HUES6 (cell line): ENCODE results near the gene CD300LF.

Experiments
- H3K27ac ChIP-seq: 2 replicates; pipeline ENCODE4 v1.7.0; 2013; ENCODE audit warnings: low read depth, mild to moderate bottlenecking, low read length, inconsistent platforms
- H3K27me3 ChIP-seq: 2 replicates; pipeline ENCODE4 v1.6.1; 2013; ENCODE audit warnings: low read length; ENCODE audit not compliant: control insufficient read depth, insufficient read depth
- H3K36me3 ChIP-seq: 2 replicates; pipeline ENCODE4 v1.6.1; 2013; ENCODE audit warnings: low read length; ENCODE audit not compliant: control insufficient read depth, insufficient read depth
- H3K4me1 ChIP-seq: 2 replicates; pipeline ENCODE4 v1.6.1; 2013; ENCODE audit warnings: low read length; ENCODE audit not compliant: control insufficient read depth, insufficient read depth
- H3K4me3 ChIP-seq: 2 replicates; pipeline ENCODE4 v1.5.1; 2013; ENCODE audit warnings: low read depth, low read length
- H3K9ac ChIP-seq: one replicate; pipeline ENCODE4 v1.6.1; 2013; ENCODE audit warnings: mild to moderate bottlenecking, low read length
- H3K9me3 ChIP-seq: 2 replicates; pipeline ENCODE4 v1.6.1; 2013; ENCODE audit warnings: low read depth, low read length; ENCODE audit not compliant: control insufficient read depth, insufficient read depth

CD300LF gene

DNA sequence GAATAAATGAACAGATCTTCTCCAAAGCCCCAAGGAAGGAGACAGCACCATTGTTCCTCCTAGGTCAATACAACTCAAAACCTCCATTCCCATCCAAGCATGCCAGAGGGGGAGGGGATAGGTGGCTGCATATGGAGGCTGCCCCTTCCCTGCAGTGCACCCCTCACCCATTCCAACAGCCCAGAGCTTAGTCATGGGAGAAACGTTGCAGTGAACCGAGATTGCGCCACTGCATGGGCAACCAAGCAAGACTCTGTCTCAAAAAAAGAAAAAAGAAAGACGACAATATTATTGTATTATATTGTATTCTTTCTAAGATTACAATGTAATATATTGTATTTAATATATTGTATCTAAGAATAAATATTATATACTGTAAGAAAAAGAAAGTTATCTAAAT, 52.8 kb downstream of the CD300LF start:
- Histone ChIP-seq H3K4me1 (no peaks in the 10 kb centered on the region), H3K27me3 (peaks cover 34% of the 10 kb centered on the region), H3K9ac (no peak overlapping the region), H3K9me3 (no peaks in the 10 kb centered on the region), H3K27ac (no peak overlapping the region), H3K4me3 (no peak overlapping the region), H3K36me3 (no peaks in the 10 kb centered on the region)

DNA sequence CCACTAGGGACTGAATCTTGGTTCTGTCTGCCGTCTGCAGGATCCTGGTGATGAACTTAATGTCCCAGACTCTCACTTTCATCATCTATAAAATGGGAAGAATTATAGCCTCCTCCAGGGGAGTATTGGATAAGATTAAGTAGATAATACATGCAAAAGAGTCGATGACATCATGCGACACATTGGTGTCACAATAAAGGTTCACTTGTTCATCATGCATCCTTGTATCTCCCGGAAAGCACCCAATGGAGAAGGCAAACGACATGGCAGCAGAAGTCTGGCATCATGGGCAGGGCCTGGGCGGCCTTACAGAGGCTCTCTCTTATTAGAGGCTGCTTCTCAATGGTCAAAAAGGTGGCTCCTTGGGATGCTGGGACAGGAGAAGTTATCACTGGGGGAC, 54.1 kb downstream of the CD300LF start:
- Histone ChIP-seq H3K4me3 (no peak overlapping the region), H3K27me3 (peaks cover 32% of the 10 kb centered on the region; the same call in 1 of the 2 replicates), H3K9ac (no peak overlapping the region), H3K9me3 (no peaks in the 10 kb centered on the region), H3K27ac (no peak overlapping the region), H3K36me3 (no peaks in the 10 kb centered on the region), H3K4me1 (no peaks in the 10 kb centered on the region)

DNA sequence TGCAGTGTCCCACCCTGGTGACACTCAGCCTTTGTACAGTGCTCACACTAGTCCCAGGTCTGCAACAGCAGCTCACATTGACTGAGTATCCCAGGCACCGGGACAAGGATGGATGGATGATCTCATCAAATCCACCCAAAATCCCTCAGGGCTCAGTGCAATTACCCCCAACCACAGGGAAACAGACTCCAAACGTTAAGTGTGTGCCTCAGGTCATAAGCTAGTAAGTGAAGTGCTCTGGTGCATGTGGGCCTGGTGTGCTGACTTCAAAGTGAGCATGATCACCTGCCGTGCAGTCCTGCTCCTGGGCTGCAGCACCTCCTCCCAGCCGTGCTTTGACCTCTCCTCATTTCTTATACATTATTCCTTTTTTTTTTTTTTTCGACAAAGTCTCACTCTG, 58.0 kb downstream of the CD300LF start:
- Histone ChIP-seq H3K9me3 (no peaks in the 10 kb centered on the region), H3K9ac (no peak overlapping the region), H3K27ac (no peak overlapping the region), H3K4me1 (no peaks in the 10 kb centered on the region), H3K4me3 (no peak overlapping the region), H3K36me3 (no peaks in the 10 kb centered on the region), H3K27me3 (peaks cover 63% of the 10 kb centered on the region)

DNA sequence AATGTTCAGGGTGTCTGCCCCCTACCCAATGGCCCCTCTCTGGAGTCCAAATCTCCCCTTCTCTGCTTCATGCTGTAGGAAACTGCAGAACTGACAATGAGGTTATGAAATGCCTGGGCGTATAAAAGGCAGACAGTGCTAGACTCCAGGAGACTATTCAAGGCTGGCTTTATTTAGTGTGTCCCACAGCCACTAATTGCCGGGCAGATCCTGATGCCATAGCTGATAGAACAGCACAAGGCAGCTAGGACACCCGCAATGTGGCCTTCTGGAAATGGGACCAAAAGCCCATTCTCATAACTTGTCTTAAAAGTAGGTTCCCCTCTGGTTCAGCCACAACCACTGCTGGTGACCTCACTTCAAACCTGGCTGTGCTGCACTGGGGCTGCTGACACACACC, 60.7 kb downstream of the CD300LF start:
- Histone ChIP-seq H3K9ac (no peak overlapping the region), H3K27me3 (peaks cover 66% of the 10 kb centered on the region), H3K4me3 (no peak overlapping the region), H3K36me3 (no peaks in the 10 kb centered on the region), H3K9me3 (no peaks in the 10 kb centered on the region), H3K27ac (no peak overlapping the region), H3K4me1 (no peaks in the 10 kb centered on the region)

DNA sequence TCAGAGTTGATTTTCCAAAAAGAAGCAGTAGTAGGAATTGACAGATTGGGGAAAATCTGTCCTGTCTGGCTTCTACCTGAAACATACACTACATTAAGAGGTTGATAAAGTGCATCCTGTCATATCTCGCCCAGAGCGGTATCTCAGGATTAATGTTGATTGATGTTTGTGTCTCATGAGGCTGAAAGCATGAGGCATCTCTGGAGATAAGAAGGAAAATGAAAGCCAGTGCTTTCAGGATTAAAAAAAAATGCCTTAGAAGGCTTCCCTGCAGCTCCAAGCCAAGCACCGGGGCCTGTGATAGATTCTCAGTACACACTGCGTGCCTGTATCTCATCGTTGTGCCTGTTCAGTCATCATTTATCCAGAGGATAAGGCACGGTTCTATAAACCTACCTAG, 62.8 kb downstream of the CD300LF start:
- no peak overlapping the region for H3K4me3 ChIP-seq
- no peak overlapping the region for H3K9ac ChIP-seq
- H3K36me3 ChIP-seq, result no peaks in the 10 kb centered on the region
- H3K27me3 ChIP-seq, result peaks cover 65% of the 10 kb centered on the region
- H3K9me3 ChIP-seq, result no peaks in the 10 kb centered on the region
- no peak overlapping the region for H3K27ac ChIP-seq
- H3K4me1 ChIP-seq, result no peaks in the 10 kb centered on the region

DNA sequence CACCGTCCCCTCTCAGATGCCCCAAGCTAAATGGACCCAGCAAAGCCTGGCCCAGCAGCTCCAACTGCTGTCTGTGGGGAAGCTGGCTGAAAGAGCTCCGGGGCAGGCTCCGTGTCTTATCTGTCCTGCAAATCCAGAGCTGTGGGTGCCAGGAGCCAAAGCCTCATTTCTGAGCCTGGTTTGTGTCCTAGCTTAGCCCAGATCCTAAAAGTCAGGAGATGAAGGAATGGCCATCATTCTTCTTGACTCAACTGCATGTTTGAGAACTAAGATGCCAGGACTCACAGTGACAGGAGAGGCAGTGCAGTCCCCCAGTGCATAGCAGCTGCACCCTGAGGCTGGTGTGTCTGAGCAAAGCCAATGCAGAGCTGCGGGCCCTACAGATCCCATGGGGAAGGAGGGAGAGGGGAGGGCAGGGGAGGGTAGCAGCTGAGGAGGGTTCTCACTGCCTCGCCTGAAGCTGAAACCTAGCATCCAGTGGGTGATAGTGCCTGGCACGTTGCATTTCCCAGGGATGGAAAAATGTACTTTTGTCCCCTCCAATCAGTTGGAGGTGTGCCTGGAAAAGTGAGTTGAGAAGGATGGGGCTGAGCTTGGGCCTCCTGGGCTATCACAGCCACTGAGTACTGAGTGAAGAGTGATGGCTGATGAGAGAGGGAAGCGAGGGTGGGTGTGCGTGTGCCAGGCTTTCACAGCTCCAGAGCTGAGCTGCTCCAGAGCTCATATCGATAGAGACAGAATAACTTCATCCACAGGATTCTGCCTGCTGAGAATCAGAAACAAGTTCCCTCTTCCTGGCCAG, 64.7 kb downstream of the CD300LF start:
- Histone ChIP-seq H3K27me3 (peaks cover 51% of the 10 kb centered on the region), H3K36me3 (no peaks in the 10 kb centered on the region), H3K9me3 (no peaks in the 10 kb centered on the region; the same call in 1 of the 2 replicates), H3K27ac (no peak overlapping the region), H3K4me1 (no peaks in the 10 kb centered on the region), H3K9ac (no peak overlapping the region), H3K4me3 (no peak overlapping the region)

DNA sequence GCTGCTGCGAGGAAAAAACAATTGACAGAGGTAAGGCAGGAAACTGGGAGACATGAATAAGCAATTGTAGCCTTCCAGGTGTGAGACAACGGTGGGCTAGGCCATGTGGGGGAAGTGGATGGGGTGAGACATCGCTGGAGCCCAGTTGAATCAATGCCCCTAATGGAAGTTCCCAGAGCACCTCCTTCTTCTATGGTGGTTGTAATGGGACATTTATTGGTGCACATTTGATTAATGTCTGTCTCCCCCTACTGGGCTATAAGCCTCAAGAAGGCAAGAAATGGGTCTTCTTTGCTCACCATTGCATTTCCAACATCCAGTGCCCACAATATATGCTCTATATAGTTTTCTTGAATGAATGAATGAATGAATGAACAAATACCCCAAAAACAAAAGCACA, 66.5 kb downstream of the CD300LF start:
- H3K9me3 ChIP-seq, result no peaks in the 10 kb centered on the region; the same call in 1 of the 2 replicates
- H3K4me1 ChIP-seq, result no peaks in the 10 kb centered on the region; the same call in 1 of the 2 replicates
- no peak overlapping the region for H3K9ac ChIP-seq
- H3K36me3 ChIP-seq, result no peaks in the 10 kb centered on the region
- H3K4me3 ChIP-seq, result no peak overlapping the region
- peaks cover 32% of the 10 kb centered on the region for H3K27me3 ChIP-seq
- H3K27ac ChIP-seq, result no peak overlapping the region

DNA sequence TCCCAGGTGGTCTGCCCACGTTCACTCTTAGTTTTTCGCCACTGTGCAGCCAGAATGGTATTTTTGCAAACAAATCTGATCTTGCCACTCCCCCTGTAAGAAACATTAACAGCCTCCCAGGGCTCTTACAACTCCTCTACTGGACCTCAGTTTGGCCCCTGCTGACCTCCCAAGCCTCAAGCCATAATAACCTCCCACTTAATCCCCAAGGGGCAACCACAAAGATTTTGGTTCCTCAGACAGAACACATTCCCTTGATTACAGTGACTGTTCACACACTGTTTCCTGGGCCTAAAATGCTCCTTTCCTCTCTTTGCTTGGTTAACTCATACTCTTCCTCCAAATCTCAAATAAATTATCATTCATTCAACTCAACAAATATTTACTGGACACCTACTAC, 67.7 kb downstream of the CD300LF start:
- no peaks in the 10 kb centered on the region for H3K36me3 ChIP-seq
- no peak overlapping the region for H3K27ac ChIP-seq
- peaks cover 20% of the 10 kb centered on the region for H3K27me3 ChIP-seq
- H3K9ac ChIP-seq, result no peak overlapping the region
- no peak overlapping the region for H3K4me3 ChIP-seq
- no peaks in the 10 kb centered on the region; the same call in 1 of the 2 replicates for H3K9me3 ChIP-seq
- H3K4me1 ChIP-seq, result no peaks in the 10 kb centered on the region; the same call in 1 of the 2 replicates

DNA sequence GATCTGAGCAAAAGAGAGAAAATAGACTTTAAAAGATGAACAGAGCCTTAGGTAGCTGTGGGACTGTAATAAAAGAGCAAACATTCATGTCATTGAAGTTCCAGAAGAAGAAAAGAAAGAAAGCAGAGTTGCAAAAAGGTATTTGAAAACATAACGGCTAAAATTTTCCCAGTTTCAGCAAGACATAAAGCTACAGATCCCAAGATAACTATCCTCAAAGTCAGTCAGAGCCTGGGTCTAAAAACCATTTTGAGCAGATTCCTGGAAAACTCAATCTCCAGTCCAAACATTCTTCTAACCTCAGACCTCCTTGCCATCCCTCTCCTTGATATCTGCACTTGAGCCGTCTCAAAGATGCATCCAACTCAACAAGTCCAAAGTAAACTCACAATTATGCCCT, 68.3 kb downstream of the CD300LF start:
- Histone ChIP-seq H3K27ac (no peak overlapping the region), H3K9me3 (no peaks in the 10 kb centered on the region; the same call in 1 of the 2 replicates), H3K4me1 (no peaks in the 10 kb centered on the region; the same call in 1 of the 2 replicates), H3K9ac (no peak overlapping the region), H3K27me3 (peaks cover 15% of the 10 kb centered on the region; the same call in 1 of the 2 replicates), H3K36me3 (no peaks in the 10 kb centered on the region), H3K4me3 (no peak overlapping the region)
